GM12878 (cell line): ENCODE measurements around the gene BMERB1. TPM values are rescaled to one million over a fixed set of nuclear protein-coding genes. Genes with fewer than 3 reads are reported as not detected.

Source experiments
- ATAC-seq: fragments of 200-7000 bp; cut with Tn5 transposase; 3 replicates; pipeline ENCODE4 v1.9.1; 2020; ENCODE audit warnings: mild to moderate bottlenecking, moderate library complexity
- BruUV-seq: library from RNA; stranded (reverse); fragments of 400-500 nt; replicated peaks from 2 replicates; lab custom pipeline; 2021; lab: Mats Ljungman, UMichigan
- CTCF ChIA-PET: fragments of 300-600 bp; sonication (Branson Sonifier 250); formaldehyde crosslinking; extraction: SDS; loops from one replicate; lab custom pipeline; 2021; ENCODE audit warnings: inconsistent platforms; lab: Yijun Ruan, JAX
- POLR2A ChIA-PET: fragments of 350-600 bp; formaldehyde crosslinking; extraction: SDS; loops from one replicate; lab custom pipeline; 2021; ENCODE audit warnings: inconsistent platforms; lab: Charles Lee
- RAD21 ChIA-PET: fragments of 300-600 bp; sonication (Branson Sonifier 250); formaldehyde crosslinking; loops from one replicate; lab custom pipeline; 2023; ENCODE audit warnings: antibody characterized with exemption; ENCODE audit not compliant: unreplicated experiment; lab: Charles Lee
- SMC1A ChIA-PET: fragments of 300-600 bp; sonication (Branson Sonifier 250); formaldehyde crosslinking; loops from one replicate; lab custom pipeline; 2023; ENCODE audit not compliant: unreplicated experiment, uncharacterized antibody; lab: Charles Lee
- DNase-seq: peaks from one replicate; pipeline ENCODE4 v3.0.0-alpha.2; 2011; ENCODE audit warnings: low read depth, low spot score
- FAIRE-seq: peaks from 3 replicates; lab custom pipeline; 2011; peaks lifted over from hg19 to GRCh38; lab: Jason Lieb, UNC
- H2AFZ ChIP-seq: 2 replicates; pipeline ENCODE4 v1.6.0; 2011; ENCODE audit warnings: low read depth, low read length, control low read depth; ENCODE audit not compliant: control insufficient read depth
- H3K27ac ChIP-seq: 2 replicates; pipeline ENCODE4 v1.5.1; 2011; ENCODE audit warnings: control low read depth; ENCODE audit not compliant: control insufficient read depth, insufficient read depth
- H3K27me3 ChIP-seq, 2 experiments: replicated peaks in 1 of 2; 2 replicates each; pipeline versions ENCODE4 v1.6.0 to v1.6.1; 2011; ENCODE audit warnings: low read length in 1 of 2; ENCODE audit not compliant: control insufficient read depth in 2 of 2, insufficient read depth in 2 of 2
- H3K36me3 ChIP-seq, 2 experiments: 2 replicates each; pipeline ENCODE4 v1.5.1; 2011; ENCODE audit warnings: low read length in 1 of 2; ENCODE audit not compliant: control insufficient read depth in 2 of 2, insufficient read depth in 2 of 2
- H3K4me1 ChIP-seq: 2 replicates; pipeline ENCODE4 v1.6.1; 2011; ENCODE audit warnings: mild to moderate bottlenecking, low read length, moderate library complexity, mixed read lengths; ENCODE audit not compliant: control insufficient read depth, insufficient read depth
- H3K4me2 ChIP-seq: 2 replicates; pipeline ENCODE4 v1.6.0; 2011; ENCODE audit warnings: control low read depth; ENCODE audit not compliant: control insufficient read depth, insufficient read depth
- H3K4me3 ChIP-seq: fragments of 200-600 bp; sonication (generic); 2 replicates; pipeline ENCODE4 v1.5.1; 2016
- H3K79me2 ChIP-seq: 2 replicates; pipeline ENCODE4 v1.6.0; 2011; ENCODE audit warnings: low read length; ENCODE audit not compliant: control insufficient read depth, insufficient read depth
- H3K9ac ChIP-seq: 2 replicates; pipeline ENCODE4 v1.8.0; 2011; ENCODE audit warnings: low read length, control low read depth, mixed read lengths; ENCODE audit not compliant: control insufficient read depth, insufficient read depth
- H3K9me3 ChIP-seq: replicated peaks from 3 replicates; pipeline ENCODE4 v1.5.1; 2011; ENCODE audit warnings: mild to moderate bottlenecking, low read length; ENCODE audit not compliant: control insufficient read depth, insufficient read depth
- H4K20me1 ChIP-seq: 2 replicates; pipeline ENCODE4 v1.6.0; 2011; ENCODE audit not compliant: control insufficient read depth, insufficient read depth
- BRCA1 ChIP-seq: IDR thresholded peaks from 2 replicates; pipeline ENCODE4 v1.6.1; 2011; ENCODE audit warnings: low read depth, low read length, improper control_type of control experiment
- DPF2 ChIP-seq: fragments of 450-650 bp; IDR thresholded peaks from 2 replicates; pipeline ENCODE4 v1.6.1; 2017; ENCODE audit warnings: mild to moderate bottlenecking
- EGR1 ChIP-seq, 2 experiments: IDR thresholded peaks; 1 replicate in 1 of 2; 2 replicates in 1 of 2; pipeline ENCODE4 v1.6.1; 2011 to 2012; ENCODE audit warnings: low read depth in 2 of 2, low read length in 2 of 2, borderline replicate concordance in 1 of 2, mild to moderate bottlenecking in 1 of 2, moderate library complexity in 1 of 2
- EP300 ChIP-seq, 2 experiments: fragments of 150-350 bp in 1 of 2; IDR thresholded peaks; 2 replicates each; pipeline ENCODE4 v1.6.1; 2011 to 2012; ENCODE audit warnings: low read depth in 2 of 2, low read length in 2 of 2, borderline replicate concordance in 1 of 2, improper control_type of control experiment in 1 of 2, inconsistent platforms in 1 of 2; ENCODE audit not compliant: control insufficient read depth in 1 of 2
- MTA2 ChIP-seq: fragments of 450-650 bp; IDR thresholded peaks from 2 replicates; pipeline ENCODE4 v1.6.1; 2016; ENCODE audit warnings: low read depth, mild to moderate bottlenecking, moderate library complexity
- MXI1 ChIP-seq: fragments of 150-350 bp; IDR thresholded peaks from 2 replicates; pipeline ENCODE4 v1.6.1; 2011; ENCODE audit warnings: low read depth, mild to moderate bottlenecking, inconsistent platforms, low read length, improper control_type of control experiment
- PAX5 ChIP-seq: IDR thresholded peaks from 2 replicates; pipeline ENCODE4 v1.6.1; 2011; ENCODE audit warnings: low read depth, low read length, borderline replicate concordance
- STAT1 ChIP-seq: fragments of 450-650 bp; conservative IDR thresholded peaks from 2 replicates; pipeline ENCODE4 v1.6.1; 2014; ENCODE audit warnings: antibody characterized with exemption, mild to moderate bottlenecking
- WGBS: methylation state at CpG from one replicate; pipeline ENCODE4 v1.1.6; 2016; ENCODE audit warnings: low lambda C conversion rate; ENCODE audit not compliant: insufficient replicate concordance, insufficient coverage; ENCODE audit errors: missing lambda C conversion rate; 5-methylcytosine and 5-hydroxymethylcytosine counted together
- in situ Hi-C: fragments of 300-500 bp; cut with MboI; formaldehyde crosslinking; loops from 9 replicates; pipeline ENCODE4 v1.14.3; 2018; ENCODE audit warnings: mixed read lengths
- intact Hi-C: fragments of 100-400 bp; cut with micrococcal nuclease; formaldehyde crosslinking; loops from one replicate; pipeline ENCODE4 v1.14.2; 2022; ENCODE audit not compliant: unreplicated experiment
- polyA plus RNA-seq, 11 experiments: library from polyadenylated mRNA; depleted of rRNA in 4 of 11; unstranded in 6 of 11; stranded (reverse) in 5 of 11; fragments of >200 nt; fragmentation: Nextera tagmentation in 4 of 11; fragmentation: Illumina TruSeq in 1 of 11; extraction: Ambion mirVana in 4 of 11; extraction: Trizol in 1 of 11; gene quantifications; 1 replicate in 1 of 11; 2 replicates in 10 of 11; pipeline versions ENCODE4 v1.2.1 to v1.2.3, GENCODE V29; 2011 to 2016; ENCODE audit warnings: inconsistent platforms in 2 of 11, missing spikeins in 2 of 11, low read depth in 1 of 11
- total RNA-seq, 4 experiments: library from RNA; depleted of rRNA in 3 of 4; stranded (reverse); fragments of >200 nt in 3 of 4; fragmentation: Illumina TruSeq in 1 of 4; extraction: Trizol in 1 of 4; gene quantifications; 2 replicates each; pipeline versions ENCODE4 v1.2.1 to v1.2.3, GENCODE V29; 2013 to 2021
- TF ChIP-seq, protein P1 (sequence below): fragments of 450-650 bp; IDR thresholded peaks from 2 replicates; pipeline ENCODE4 v1.6.1; 2017; ENCODE audit warnings: mild to moderate bottlenecking, moderate library complexity
- TF ChIP-seq, protein P2 (sequence below): fragments of 450-650 bp; IDR thresholded peaks from 2 replicates; pipeline ENCODE4 v1.6.1; 2016; ENCODE audit warnings: mild to moderate bottlenecking, moderate library complexity, borderline replicate concordance

The BMERB1 gene
- total and polyA plus RNA-seq, 10 of the 15 experiments (the other 5 are each of a cell fraction or from before 2014, with no cell fraction given), result 0.05 to 0.68 (median 0.34) TPM

DNA sequence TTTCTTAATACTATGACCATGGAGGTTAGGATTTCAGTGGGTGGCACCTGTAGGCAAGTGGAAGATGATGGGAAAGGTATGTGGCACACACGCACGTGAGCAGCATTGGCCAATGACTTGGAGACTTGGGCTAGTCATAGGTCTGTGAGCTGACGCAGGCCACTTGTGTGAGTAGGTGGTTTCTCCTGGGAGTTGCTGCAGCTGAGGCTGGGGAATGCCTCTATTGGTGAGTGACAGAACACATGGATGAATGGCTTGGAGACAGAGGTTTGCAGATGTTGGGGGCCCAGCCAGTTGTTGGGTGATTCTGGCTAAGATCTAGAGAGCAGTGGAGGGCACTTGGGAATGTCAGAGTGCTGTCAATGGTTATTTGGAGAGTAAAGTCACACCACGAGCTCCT is 144.4 kb downstream of the BMERB1 start:
- Histone ChIP-seq H3K4me3 (no peak overlapping the region), H3K79me2 (no peaks in the 10 kb centered on the region), H4K20me1 (no peaks in the 10 kb centered on the region), H3K27ac (no peak overlapping the region), H3K9ac (no peak overlapping the region), H3K9me3 (no peaks in the 10 kb centered on the region; the same call in 2 of the 3 replicates), H3K4me2 (no peak overlapping the region), H3K4me1 (no peaks in the 10 kb centered on the region), H3K27me3 (no peaks in the 10 kb centered on the region), H2AFZ (no peak overlapping the region), H3K36me3 (no peaks in the 10 kb centered on the region)
- in situ Hi-C loops, result no loop called here
- no peak for DNase-seq
- WGBS, result 34% methylated on average over 4 of the region's 4 CpGs
- no TSS peak for BruUV-seq
- CTCF ChIA-PET, result interaction anchor here (1.2 kb wide), 1 partner anchor 13 kb away, joined by 3 read pairs; no protein-coding TSS in a partner anchor
- POLR2A ChIA-PET, result no interaction called here
- SMC1A ChIA-PET, result no interaction called here
- intact Hi-C loops, result no loop called here
- RAD21 ChIA-PET, result no interaction called here
- no peak for ATAC-seq
- FAIRE-seq, result no peak
- TF ChIP-seq MTA2 (no peak), EGR1 (IDR thresholded peaks at IDR 0.05; ENCODE audit: borderline replicate concordance in 1 of 2, low read depth in 2 of 2, low read length in 2 of 2) (no peak), STAT1 (no peak), BRCA1 (no peak), EP300 (IDR thresholded peaks at IDR 0.05; ENCODE audit: borderline replicate concordance in 1 of 2, control insufficient read depth in 1 of 2, low read depth in 2 of 2, low read length in 2 of 2) (no peak), DPF2 (no peak), PAX5 (no peak), MXI1 (no peak)
- TF ChIP-seq, protein P1, sequence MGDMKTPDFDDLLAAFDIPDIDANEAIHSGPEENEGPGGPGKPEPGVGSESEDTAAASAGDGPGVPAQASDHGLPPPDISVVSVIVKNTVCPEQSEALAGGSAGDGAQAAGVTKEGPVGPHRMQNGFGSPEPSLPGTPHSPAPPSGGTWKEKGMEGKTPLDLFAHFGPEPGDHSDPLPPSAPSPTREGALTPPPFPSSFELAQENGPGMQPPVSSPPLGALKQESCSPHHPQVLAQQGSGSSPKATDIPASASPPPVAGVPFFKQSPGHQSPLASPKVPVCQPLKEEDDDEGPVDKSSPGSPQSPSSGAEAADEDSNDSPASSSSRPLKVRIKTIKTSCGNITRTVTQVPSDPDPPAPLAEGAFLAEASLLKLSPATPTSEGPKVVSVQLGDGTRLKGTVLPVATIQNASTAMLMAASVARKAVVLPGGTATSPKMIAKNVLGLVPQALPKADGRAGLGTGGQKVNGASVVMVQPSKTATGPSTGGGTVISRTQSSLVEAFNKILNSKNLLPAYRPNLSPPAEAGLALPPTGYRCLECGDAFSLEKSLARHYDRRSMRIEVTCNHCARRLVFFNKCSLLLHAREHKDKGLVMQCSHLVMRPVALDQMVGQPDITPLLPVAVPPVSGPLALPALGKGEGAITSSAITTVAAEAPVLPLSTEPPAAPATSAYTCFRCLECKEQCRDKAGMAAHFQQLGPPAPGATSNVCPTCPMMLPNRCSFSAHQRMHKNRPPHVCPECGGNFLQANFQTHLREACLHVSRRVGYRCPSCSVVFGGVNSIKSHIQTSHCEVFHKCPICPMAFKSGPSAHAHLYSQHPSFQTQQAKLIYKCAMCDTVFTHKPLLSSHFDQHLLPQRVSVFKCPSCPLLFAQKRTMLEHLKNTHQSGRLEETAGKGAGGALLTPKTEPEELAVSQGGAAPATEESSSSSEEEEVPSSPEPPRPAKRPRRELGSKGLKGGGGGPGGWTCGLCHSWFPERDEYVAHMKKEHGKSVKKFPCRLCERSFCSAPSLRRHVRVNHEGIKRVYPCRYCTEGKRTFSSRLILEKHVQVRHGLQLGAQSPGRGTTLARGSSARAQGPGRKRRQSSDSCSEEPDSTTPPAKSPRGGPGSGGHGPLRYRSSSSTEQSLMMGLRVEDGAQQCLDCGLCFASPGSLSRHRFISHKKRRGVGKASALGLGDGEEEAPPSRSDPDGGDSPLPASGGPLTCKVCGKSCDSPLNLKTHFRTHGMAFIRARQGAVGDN, result no peak
- TF ChIP-seq, protein P2, sequence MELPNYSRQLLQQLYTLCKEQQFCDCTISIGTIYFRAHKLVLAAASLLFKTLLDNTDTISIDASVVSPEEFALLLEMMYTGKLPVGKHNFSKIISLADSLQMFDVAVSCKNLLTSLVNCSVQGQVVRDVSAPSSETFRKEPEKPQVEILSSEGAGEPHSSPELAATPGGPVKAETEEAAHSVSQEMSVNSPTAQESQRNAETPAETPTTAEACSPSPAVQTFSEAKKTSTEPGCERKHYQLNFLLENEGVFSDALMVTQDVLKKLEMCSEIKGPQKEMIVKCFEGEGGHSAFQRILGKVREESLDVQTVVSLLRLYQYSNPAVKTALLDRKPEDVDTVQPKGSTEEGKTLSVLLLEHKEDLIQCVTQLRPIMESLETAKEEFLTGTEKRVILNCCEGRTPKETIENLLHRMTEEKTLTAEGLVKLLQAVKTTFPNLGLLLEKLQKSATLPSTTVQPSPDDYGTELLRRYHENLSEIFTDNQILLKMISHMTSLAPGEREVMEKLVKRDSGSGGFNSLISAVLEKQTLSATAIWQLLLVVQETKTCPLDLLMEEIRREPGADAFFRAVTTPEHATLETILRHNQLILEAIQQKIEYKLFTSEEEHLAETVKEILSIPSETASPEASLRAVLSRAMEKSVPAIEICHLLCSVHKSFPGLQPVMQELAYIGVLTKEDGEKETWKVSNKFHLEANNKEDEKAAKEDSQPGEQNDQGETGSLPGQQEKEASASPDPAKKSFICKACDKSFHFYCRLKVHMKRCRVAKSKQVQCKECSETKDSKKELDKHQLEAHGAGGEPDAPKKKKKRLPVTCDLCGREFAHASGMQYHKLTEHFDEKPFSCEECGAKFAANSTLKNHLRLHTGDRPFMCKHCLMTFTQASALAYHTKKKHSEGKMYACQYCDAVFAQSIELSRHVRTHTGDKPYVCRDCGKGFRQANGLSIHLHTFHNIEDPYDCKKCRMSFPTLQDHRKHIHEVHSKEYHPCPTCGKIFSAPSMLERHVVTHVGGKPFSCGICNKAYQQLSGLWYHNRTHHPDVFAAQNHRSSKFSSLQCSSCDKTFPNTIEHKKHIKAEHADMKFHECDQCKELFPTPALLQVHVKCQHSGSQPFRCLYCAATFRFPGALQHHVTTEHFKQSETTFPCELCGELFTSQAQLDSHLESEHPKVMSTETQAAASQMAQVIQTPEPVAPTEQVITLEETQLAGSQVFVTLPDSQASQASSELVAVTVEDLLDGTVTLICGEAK, result no peak
